GM04504 (cell line): ENCODE measurements around the gene AK1.
"Not testable (repeated sequence)": the region's sequence is repeated elsewhere in the genome, so short reads cannot be mapped to it uniquely, and the experiment has no call there.

ENCODE experiments used
- DNase-seq: peaks from one replicate; pipeline ENCODE4 v3.0.0-alpha.2; 2012; ENCODE audit warnings: low read depth

The AK1 gene

DNA sequence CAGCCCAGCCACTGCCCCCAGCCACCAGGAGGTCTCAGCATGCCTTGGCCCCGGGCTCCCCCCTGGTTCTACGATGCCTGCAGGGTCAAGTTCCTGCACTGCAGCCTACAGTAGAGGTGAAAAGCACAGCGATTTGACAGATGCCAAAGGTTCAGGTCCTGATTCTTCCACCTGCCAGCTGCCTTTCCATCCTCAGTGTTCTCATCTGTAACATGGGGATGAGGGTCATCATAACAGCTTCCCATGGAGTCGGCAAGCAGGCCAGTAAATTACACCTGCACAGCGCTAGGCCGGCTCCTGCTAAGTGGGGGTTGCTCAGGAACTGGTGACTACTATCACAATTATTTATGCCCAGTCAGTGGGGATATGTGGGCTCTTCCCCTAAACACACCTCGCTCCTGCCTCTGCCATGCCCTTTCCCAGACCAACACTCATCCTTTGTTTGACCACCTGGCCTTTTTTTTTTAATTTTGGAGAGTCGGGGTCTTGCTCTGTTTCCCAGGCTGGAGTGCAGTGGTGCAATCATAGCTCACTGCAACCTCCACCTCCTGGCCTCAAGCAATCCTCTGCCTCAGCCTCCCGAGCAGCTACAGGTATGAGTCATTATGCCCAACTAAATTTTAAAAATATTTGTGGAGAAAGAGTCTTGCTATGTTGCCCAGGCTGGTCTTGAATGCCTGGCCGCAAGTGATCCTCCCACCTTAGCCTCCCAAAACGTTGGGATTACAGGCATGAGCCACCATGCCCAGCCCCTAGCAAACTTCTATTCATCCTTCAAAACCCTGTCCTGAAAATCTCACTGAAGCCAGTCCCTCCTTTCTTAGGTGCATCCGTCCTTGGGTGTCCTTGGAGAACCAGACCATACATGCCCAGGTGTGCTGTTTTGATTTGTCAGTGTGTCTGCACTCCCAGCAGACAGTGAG is 29.4 kb downstream of the AK1 start:
- no peak for DNase-seq

DNA sequence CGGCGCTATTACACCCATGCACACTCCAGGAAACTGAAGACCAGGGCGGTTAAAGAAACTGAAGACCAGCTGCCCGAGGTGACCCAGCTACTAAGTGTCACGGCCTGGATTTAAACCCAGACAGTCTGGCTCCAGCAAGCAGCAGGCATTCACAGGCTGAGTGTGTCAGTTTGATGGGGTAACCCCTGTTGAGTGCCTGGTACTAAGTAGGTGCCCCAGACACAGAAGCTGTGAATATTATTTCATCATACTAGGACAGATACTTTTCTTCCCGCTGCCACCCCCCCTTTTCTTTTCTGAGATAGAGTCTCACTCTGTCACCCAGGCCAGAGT is 30.3 kb downstream of the AK1 start:
- DNase-seq, result no peak

DNA sequence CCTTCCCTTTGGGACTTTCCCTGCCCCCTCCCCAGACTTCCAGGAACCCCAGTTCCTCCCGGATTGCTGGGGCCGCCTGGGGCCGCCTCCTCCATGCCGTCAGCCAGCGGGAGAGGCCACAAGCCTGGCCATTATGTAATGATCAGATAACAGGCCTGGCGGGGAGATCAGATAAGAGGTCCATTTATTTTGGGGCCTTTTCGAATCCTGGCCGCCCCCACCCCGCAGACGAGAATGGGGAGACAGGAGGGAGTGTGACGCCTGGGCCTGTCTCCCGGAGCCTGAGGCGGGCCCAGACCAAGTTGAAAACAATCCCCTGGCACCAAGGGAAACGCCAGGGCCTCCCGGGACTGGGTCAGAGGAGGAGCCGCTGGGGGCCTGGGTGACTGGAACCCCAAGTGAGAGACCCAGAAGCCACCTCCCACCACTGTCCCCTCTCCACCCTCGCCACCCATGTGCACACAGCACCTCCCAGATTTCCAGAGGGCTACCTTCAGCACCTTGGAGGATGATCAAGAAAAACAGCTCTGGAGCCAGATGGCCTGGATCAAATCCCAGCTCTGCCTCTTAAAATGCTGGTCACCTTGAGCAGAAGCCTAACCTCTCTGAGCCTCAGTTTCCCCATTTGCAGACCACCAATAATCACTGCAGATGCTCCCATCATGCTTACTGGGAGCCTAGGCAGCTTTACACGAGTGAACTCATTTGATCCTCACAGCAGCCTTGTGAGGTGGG is 30.9 kb downstream of the AK1 start:
- no peak for DNase-seq

DNA sequence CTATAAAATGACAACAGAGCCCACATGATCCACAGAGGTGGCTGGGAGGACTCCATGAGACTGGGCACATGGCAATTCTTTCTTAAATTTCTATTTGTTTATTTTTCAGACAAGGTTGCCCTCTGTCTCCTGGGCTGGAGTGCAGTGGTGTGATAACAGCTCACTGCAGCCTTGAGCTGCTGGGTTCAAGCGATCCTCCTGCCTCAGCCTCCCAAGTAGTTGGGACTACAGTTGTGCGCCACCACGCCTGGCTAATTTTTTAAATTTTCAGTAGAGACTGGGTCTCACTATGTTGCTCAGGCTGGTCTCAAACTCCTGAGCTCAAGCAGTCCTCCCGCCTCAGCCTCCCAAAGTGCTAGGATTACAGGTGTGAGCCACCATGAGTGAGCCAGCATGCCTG is 31.9 kb downstream of the AK1 start:
- not testable (repeated sequence) for DNase-seq

DNA sequence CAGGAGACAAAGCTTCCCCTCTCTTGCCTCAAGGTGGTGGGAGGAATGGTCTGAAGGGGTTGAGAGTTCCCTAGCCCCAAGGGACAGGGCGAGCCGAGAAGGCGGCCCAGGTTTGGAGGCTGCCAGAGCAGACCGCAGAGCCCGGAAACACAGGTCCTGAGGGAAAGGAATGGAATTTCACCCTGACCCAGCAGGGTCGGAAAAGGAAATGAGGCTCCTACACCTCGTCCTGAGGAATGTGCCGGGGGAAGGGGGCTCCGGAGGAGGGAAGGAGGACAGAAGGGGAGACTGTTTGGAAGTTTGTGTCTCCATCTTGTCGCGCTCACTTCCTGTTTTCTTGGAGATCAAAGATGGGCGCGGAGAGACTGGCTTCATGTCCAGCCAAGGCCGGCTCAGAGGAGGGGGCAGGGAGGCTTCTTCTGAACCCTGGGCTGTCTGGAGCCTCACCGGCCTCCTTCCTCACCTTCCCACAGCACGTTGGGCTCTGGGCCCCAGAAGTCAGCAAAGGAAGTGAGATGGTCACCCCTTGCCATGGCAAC is 32.6 kb downstream of the AK1 start:
- no peak for DNase-seq

DNA sequence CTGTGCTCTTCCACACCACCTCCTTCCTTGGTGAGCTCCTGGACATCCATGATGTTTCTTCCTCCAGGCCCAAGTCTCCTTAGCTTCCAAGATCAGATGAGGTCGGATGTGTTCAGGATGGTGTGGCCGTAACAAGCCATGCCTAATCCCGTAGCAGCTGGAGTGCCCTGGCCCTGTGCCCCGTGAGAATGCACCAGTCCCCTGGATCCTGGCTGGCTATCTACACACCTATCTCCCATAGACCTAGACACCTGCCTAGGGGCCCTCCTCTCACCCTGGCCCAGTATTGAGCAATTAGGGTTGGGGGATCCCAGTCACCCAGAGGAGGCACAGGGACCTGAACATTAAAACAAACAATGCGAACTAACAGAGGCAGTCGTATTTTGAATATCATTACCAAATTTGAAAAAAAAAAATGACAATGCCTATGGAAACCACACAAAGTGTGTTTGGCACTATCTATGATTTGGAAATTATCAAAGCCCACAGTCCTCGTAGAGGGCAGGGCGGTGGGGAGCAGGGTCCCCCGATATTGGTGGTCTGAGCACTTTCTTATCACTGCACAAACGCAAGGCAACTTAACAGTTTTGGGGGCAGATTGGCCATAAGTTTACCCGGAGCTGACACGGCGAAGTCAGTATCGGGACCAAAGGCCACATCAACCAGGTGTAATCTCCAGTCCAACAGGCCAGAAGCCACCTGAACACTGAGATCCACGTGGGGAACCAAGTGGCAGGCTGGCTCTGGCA is 36.2 kb downstream of the AK1 start:
- DNase-seq, result no peak

DNA sequence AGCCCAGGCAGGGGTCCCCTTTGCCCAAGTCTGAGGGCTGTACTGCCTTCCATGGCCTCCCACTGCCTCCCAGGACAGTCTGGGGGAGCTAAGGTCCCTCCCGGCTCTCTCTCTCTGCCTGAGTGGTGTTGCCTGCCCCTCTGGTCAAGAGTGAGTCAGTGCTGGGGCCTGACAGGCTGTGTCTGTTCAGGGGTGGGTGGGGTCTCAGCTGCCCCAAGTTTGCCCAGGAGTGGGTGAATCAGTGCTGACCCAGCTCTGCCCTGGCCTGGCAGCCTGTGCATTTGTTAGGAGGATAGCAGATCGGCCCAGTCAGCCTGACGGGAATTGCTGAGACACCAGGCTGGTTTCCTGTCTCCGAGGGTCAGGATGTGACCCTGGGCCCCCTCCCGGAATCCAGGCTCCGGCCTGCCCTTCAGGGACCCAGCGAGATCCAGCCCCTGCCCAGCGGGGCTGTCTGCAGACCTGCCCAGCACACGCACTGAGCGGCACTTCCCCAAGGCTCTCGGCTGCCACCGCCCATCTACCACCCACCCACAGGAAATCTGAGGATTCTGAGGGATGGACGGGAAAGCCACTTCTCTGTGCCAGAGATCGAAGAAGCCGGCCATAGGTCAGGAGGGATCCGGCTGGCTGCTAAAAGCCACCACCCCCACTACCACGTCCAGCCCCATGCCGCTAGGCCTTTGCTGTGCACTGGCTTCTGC is 38.9 kb downstream of the AK1 start:
- DNase-seq, result peak; percentile 93

DNA sequence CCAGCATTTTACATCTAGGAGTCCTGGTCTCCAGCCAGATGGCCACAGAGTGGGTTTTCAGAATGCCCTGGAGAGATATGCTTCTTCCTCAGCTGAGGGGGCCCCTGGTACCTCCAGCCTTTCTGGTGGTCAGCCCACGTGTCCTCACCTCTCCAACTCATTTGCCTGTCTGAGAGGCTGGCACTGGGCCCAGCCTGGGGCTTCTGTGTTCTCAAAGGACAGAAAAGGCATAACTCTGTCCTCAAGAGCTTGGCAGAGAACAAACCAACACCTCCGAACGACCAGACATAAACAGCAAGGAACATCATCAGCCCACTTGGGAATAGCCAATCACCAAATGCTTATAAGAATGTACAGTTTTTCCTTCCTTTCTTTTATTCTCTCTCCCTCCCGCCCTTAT is 40.1 kb downstream of the AK1 start:
- DNase-seq, result no peak

DNA sequence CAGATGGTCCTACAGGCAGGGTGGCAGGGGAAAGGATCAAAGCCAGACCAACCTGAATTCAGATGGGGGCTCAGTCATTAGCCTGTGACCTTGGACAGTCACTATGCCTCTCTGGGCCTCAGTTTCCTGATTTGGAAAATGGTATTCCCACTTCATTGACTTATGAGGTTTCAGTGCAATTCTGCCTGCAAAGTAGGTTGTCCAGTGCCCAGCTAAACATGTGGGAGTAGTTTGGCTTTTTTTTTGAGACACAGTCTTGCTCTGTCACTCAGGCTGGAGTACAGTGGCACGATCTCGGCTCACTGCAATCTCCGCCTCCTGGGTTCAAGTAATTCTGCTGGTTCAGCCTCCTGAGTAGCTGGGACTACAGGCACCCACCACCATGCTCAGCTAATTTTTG is 40.9 kb downstream of the AK1 start:
- DNase-seq, result not testable (repeated sequence)

DNA sequence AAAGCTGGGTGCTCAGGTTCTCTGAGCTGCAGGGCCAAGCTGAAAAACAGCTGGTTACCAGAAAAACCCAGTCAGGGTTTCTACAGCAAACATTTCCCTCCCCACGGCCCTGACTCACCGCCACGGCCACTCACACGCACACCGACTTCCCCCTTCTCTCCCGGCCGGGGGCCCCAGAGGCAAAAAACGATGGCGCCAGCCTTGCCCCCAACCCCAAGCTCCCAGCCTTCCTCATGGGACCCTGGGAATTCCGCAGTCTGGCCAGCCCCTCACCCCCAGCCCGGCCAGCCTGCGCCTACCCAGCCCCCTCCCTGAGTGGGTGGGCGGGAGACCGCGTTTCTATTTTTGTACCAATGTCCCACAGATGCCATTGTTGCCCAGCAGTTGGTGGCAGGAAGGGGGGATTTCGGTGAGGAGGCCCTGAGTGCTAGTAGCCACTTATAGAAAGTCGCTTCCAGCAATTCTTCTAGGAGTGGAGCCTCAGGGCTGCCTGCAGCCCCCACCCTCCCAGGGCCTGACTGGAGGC is 41.4 kb downstream of the AK1 start:
- DNase-seq, result peak; percentile 62

DNA sequence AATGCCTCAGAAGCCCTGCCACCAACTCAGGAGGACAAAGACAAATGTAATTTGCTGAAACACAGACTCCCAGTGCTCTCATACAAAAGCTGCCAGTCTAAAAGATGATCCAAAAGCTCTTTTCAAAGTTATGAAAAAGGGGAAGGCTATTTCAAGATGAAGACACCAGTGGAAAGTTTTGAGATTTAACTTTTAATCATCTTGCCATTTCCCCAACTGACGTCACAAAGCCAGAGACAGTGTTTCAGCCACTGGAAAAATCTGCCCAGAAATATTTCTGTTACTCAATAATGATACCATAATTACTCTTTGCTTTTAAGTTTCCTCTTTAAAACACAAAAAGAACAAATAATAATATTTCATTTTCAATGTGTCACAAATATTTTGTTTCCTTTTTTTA is 43.9 kb downstream of the AK1 start:
- DNase-seq, result peak; percentile 46

DNA sequence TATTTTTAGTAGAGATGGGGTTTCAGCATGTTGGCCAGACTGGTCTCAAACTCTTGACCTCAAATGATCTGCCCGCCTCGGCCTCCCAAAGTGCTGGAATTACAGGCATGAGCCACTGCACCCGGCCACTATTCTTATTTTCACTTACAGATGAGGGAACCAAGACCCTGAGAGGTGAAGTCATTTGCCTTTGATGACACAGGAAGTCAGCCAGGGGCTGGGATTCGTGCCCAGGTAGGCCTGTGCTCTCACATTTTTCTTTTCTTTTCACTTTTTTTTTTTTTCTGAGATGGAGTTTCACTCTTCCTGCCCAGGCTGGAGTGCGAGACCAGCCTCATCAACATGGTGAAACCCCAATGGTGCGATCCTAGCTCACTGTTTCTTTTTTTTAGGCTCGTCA is 45.2 kb downstream of the AK1 start:
- DNase-seq, result no peak

DNA sequence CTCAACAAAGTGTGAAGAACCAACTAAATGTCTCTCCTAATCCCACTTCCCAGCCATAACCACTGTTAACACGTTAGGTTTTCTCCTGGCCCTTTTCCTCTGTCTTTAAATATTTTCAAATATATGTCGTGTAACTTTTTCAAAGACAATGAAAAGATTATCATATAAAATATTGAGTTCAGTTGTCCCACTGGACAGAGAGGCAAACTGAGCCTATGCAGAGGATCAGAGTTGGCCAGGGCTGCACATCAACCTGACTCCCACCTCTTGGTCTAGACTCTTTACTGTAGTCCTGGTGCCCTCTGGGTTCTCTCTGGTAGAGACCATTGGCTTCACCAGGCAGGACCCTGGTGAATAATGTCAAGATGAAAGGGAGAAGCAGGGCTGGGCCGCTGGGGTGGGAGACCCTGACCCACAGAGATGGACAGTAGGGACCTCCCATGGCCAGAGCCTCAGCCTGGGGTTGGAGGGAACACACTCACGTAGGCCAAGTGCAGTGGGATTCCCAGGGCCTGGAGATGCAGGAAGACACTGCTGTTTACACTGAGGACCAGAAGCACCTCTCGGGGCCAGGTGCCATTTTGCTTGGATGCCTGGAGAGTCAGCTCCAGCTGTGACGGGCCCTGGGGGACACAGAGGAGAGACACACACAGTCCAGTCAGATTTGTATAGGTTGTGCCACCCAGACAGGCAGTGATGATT is 48.1 kb downstream of the AK1 start:
- no peak for DNase-seq

DNA sequence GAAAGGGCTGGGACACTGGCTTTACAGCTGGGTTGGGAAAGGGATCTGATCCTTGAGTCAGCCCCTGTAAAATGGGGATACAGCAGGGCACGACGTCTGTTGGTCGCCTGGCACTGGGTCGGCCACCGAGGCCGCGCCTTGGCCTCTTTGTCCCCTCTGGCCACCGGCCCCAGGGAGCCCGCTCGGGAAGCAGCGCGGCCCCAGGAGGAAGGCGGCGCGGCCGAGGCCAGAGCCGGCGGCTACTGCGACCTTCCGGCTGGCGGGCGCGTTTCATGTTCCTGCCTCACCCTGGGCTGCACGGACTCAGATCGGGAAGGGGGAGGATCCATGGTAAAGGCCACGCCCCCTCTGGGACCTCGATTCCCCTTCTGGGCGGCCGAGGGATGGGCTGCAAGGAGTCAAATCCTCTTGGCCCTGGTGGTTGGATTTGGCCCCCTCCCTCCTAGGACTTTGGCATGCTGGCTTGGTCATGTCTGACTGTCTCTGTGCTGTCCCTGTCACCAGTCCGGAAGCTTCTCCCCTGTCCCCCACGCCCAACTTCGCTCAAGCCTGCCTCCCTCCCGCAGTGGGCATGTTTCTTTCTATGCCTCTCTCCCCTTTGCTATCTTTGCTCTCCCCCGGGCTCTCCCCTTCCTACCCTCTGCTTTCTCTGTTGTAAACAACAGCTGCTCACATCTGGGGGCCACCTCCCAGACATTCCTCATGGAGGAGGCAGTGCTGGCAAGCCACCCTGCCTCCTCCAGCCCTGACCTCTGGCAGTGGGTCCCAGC is 49.0 kb downstream of the AK1 start:
- DNase-seq, result no peak

DNA sequence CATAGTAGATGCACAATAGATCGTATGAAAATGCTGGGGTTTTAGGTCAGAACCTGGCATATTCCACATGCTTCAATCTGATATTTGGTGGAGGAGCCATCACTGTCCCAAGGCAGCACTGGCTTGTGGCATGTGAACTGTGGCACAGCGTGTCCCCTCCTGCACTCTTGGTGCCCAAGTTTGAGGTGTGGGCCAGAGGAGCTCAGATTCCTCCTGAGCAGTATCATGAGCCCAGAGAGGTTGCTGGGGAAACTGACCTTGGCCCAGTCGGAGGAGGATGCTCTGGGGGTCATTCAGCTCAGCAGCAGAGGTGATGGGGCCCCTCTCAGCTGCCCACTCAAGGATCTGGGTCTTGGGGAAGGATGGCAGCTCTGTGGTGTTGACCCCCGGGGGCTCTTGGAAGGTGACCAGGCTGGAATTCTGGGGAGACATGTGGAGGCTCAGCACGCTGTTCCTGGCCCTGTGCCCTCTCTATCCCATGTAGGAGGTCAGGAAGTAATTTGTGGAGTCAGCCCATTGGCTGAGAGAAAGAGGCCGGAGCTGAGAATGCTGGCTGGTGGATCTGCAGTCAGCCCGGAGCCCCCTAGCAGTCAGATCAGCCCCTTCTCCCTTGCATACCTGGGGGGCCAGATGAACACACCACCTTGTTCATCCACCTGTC is 51.1 kb downstream of the AK1 start:
- no peak for DNase-seq

DNA sequence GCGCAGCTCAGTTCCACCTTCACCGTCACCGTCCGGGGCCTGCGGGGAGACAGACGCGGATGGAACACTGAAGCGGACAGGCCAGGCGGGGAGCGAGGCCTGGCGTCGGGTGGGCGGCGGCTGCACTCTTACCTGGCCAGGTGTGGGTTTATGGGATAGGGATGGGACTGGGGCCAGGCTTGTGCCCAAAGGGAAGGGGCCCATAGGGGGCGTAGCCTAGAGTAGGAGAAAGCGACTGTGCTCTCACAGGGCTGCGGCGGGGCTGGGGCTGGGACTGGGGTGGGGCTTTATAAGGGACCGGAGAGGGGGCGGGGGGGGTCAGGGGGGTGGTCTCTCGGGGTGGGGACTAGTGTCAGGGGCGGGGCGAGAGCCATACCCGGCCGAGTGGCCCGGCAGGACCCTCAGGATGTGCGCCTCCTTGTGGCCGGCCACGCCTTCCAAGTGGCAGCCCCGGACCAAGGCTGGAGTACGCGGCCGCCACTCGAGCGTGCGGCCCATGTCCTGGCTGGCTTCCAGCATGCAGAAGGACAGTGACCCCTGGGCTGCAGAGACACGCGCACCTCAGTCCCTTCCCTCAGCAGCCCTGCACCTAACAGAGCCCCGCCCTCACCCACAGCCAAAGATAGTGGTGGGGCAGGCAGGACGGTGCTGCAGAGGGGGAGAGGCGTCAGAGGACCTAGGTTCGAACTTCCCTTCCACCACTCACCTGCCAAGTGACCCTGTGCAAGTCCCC is 52.0 kb downstream of the AK1 start:
- DNase-seq, result no peak

DNA sequence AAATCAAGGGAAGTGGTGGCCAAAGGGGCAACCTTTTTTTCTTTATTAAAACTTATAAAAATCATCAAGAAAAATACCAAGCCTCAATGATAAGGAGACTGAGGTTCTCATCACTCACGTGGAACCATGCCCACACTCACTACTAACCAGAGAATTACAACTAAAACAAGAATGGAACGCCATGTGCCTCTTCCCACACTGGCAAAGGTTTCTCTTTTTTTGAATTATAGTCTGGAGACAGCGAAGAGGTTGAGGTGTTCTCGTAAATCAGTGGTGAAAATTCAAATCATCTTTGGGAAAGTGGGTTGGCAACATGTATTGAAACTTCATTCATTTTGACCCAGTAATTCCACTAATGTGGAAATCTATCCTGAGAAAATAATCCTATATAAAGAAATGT is 55.4 kb downstream of the AK1 start:
- no peak for DNase-seq

DNA sequence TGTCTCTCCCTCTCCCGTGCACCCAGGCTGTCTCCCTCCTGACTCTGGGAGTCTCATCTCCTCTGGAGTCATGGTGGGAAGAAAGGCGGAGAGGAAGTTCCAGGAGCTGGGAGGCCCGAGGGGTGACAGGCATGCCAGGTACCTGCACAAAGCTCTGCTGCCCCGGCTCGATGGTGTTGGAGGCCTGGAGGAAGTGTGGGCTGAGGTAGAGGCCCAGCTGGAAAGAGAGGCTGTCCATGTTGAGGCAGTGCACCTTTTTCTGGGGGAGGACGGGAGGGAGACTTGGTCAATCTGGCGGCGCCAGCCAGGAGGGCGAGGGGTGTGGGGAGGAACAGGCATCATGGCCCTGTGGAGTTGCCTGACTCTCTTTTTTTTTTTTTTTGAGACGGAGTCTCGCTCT is 58.9 kb downstream of the AK1 start:
- DNase-seq, result no peak

DNA sequence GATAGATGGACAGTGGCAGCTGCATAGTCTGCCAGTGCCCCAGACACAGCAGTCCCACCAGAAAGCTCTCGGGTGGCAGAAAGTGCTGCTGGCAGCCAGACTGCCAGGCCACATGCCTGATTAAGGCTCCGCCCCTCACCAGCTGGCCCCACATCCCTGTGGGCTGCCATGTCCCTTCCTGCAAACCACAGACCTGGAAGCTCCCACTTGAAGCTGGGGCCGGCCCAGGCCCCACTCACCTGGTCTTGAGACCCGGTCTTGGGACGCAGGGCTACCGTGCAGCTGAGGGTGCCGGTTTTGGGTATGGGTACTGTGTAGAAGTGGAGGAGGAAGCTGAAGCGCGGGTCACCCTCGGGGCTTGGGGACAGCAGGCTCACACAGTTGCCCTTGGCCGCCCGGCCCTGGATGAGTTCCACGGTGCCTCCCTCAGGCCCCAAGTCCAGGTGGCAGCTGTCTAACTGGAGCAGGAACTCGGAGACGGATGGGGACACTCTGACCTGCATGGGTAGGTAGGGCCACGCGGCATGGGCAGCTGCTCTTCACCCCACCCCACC is 59.5 kb downstream of the AK1 start:
- no peak for DNase-seq
